GM12872 (cell line): Measurements from ENCODE around the gene NDST3.

Experiments
- TF ChIP-seq, protein P1 (sequence below): IDR thresholded peaks from 3 replicates; pipeline ENCODE4 v1.5.1; 2011; ENCODE audit warnings: low read depth, mild to moderate bottlenecking, low read length, moderate library complexity; ENCODE audit not compliant: insufficient read depth

NDST3 gene

DNA sequence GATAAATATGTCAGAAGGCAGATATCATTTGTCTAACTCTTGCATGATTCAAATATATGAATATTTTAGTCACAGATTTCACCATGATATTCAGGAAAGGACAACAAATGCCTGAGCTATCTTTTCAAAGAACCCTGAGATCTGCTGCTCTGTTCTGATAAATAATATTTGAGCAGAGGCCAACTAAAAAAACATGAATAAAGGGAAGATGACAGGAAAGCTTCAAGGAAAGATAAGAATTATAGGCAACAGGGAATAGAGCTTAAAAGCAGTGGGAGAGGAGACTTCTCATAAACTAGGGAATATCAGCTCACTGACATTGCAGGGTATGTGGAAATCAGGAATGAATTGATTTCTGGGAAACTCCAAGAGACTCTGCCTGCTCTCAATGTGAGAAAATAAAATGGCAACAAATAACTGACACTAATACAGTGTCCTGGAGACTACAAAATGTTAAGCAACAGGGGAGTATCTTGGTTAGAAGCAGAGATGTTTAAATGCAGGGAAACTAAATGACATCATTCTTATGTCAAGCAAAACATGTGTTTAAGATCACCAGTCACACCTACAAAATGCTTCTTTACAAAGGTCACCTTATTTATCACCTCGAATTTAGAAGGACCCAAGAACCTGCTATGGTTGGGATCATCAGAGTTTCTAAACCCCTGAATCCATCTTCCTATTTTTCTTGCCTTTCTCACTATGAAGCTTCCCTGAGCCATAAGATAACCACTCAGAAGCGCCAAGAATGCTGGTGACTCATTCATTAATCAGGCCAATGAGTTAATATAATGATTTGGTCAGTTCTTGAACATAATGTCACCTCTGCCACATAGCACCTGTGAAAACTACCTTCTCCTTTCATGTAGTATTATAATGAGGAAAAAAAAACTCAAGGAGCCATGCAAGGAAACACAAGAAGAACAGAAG lies 78.1 kb downstream of the NDST3 start:
- TF ChIP-seq, protein P1, sequence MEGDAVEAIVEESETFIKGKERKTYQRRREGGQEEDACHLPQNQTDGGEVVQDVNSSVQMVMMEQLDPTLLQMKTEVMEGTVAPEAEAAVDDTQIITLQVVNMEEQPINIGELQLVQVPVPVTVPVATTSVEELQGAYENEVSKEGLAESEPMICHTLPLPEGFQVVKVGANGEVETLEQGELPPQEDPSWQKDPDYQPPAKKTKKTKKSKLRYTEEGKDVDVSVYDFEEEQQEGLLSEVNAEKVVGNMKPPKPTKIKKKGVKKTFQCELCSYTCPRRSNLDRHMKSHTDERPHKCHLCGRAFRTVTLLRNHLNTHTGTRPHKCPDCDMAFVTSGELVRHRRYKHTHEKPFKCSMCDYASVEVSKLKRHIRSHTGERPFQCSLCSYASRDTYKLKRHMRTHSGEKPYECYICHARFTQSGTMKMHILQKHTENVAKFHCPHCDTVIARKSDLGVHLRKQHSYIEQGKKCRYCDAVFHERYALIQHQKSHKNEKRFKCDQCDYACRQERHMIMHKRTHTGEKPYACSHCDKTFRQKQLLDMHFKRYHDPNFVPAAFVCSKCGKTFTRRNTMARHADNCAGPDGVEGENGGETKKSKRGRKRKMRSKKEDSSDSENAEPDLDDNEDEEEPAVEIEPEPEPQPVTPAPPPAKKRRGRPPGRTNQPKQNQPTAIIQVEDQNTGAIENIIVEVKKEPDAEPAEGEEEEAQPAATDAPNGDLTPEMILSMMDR: no peak

DNA sequence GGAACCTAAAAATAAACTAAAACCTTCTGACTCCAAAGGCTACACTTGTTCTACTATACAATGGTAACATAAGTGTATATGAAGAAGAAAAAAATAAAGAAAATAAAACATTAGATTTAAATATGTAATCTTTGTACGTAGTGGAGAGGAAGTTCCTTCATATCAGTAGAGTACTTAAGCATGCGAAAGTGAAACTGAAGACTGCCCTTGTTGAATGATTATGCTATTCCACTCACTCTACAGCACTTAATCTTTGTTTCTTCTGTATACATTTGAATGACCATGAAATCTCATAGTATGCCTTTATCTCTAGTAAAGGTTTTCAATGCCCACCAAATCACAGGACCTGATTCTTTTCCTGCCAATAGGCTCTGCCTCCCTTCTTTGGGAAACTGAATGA lies 78.9 kb downstream of the NDST3 start:
- TF ChIP-seq, protein P1: no peak

DNA sequence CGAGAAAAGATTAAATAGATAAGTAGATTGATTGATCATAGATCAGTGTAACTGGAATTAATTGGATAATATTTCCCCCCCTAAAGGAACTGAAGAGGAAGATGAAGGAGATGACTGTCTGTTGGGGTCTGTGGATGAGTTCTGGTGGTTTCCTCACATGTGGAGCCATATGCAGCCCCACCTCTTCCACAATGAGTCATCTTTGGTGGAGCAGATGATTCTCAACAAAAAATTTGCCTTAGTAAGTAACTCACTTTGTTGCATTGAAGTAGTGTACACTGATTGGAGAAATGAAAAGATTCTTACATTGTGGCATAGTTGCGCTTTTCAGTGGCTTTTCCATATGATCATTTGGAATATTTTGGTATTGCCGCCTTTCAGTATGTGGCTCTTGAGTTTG lies 80.4 kb downstream of the NDST3 start:
- TF ChIP-seq, protein P1: no peak

DNA sequence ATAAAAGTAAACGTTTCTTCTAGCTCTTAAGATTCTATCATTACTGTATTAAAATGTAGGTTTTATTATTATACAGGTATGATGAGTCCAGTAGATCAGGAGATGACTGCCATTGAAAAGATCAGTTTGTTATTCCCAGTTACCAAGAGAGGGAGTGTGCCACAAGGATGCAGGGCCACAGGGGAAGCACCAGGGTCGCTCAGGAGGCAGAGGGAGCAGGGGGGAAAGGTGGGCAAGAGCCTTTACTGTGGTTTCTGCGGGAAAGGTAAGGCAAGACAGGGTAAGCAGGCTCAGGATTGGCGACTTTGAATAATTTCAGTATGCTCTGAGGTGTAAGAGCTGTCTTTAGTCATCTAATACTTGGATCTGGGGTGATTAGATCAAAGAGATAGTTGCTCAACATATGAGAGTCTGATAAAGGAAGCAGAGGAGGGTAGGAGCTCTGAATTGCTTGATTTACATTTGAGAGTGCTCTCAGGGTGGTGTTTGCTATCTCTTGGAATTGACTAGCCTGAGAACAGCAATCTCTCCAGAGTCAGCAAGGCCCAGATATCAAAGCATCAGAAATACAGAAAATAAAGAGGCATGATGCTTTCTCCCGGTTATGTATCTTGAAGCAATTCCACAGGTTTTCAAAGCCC lies 86.0 kb downstream of the NDST3 start:
- TF ChIP-seq, protein P1: no peak

DNA sequence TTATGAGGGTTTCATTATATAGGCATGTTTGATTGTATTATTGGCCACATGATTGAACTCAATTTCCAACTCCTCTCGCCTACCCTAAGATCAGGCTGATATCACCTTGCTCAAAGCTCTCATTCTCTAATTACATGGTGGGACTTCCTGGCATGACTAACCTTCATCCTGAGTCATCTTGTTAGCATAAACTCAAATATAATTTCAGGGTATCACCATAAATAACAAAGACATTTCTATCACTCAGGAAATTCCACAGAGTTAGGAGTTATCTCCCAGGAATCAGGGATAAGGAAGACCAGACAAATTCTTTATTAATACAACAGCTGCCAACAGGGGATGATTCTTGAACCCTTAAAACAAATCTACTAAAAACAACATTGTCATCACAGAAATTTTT lies 90.7 kb downstream of the NDST3 start:
- TF ChIP-seq, protein P1: no peak

DNA sequence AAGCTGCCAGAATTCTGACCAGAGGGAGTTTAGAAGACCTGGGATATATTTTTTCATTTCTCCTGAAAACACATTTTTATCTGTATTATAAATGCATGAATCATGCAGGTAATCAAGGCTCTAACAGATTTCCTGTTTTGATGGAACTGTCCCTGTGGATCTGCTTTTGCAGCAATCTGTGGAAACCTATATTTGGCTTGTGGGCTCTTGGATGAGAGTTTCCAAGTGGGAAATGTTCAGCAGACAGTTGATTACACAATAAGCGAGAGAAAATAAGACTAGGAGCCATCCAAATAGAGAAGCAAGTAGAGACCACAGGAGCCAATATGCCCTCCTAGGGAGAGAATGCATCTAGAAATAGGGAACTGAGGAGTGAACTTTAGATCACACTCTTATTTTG lies 105.0 kb downstream of the NDST3 start:
- TF ChIP-seq, protein P1: no peak

DNA sequence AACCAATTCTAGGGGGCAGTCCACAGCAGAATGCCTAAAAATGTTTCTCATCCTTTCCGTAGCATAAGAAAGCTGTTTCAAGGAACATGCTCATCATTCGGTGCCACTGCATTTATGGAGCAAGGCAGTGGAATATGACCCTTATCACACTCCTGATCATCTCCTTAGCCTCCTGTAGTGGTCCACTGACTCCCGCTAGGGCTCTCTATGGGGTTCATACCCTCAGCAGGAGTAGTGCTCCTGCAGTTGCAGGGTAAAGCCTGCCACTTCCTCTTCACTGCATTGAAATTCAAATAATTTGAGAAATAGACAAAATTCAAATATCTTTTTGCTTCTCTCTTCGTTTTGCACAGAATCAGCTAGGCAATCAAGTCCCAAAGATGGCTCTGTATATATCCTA lies 107.0 kb downstream of the NDST3 start:
- TF ChIP-seq, protein P1: no peak
